ENCODE measurements around the gene ST13. TPM values are rescaled to one million over a fixed set of nuclear protein-coding genes. Genes with fewer than 3 reads are reported as not detected.
A peak's percentile ranks its signal among the peaks of the same experiment; 100 is the strongest.

Gene ST13
- polyA plus RNA-seq: 10 to 100 TPM; 29.3 to 96.9 TPM

DNA sequence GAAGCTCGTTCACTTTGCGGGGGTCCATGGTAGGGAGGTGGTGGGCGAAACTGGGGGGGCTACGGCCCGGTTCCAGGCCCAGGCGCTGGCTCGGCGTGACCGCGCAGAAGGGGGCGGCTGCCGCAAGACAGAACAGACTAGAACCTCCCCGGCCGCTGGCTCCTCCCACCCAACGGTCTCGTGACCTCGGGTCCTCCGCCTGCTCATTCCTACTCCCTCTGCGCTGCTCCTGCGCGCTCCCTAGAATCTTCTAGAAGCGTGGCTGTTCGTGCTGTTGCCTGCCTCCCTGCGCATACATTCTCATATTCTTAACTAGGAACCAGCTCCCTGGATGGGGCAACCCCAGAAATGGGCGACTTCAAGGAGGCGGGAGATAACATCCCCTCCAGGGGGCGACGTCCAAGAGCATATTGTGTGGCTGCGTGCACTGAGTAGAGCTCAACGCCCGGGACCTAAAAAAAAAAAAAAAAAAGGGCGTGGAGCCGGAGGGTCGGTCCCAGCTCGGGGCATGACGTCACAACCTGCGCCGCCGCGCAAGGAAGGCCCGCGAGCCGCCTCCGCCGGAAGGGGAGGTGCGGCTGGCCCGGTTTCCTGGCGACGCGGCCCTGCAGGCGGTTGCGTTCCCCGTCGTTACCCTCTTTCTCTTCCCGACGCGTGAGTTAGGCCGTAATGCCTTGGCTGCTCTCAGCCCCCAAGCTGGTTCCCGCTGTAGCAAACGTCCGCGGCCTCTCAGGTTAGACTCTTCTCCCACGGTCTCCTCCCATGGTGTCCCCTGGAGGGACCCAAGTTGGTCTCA is at the start of gene ST13, which contains the start of gene XPNPEP3:
ST13 (minus strand) TSS at position 127 of the 796 bp plus-strand sequence; CDS start at position 28, 99 bp downstream.
XPNPEP3 (plus strand) TSS at position 636 of the 796 bp plus-strand sequence; CDS start at position 670, 34 bp downstream.
- Histone ChIP-seq H3K27me3 (ENCODE audit: control insufficient read depth in 1 of 2, insufficient read depth in 2 of 2, low read length in 2 of 2) (no peaks in the 10 kb centered on the region), H3K9me3 (ENCODE audit: control insufficient read depth in 2 of 2, insufficient read depth in 1 of 2, low read depth in 1 of 2, low read length in 1 of 2) (no peaks in the 10 kb centered on the region), H3K36me3 (ENCODE audit: control insufficient read depth in 2 of 2, insufficient read depth in 2 of 2, low read length in 1 of 2) (no peaks in the 10 kb centered on the region), H3K4me3 (ENCODE audit: low read depth in 1 of 2, low read length in 2 of 2) (peak within 1 kb of the TSS; percentile 82 to 99), H3K4me1 (ENCODE audit: control insufficient read depth in 2 of 2, insufficient read depth in 2 of 2, low read length in 1 of 2) (peaks cover 0 to 3% of the 10 kb centered on the region in 2 donors), H3K27ac (ENCODE audit: low read depth in 2 of 2, low read length in 1 of 2) (peak within 1 kb of the TSS; percentile 96 to 97)
- WGBS, 2 donors: 0 to 1% methylated on average over 52 to 63 of the region's 63 CpGs

DNA sequence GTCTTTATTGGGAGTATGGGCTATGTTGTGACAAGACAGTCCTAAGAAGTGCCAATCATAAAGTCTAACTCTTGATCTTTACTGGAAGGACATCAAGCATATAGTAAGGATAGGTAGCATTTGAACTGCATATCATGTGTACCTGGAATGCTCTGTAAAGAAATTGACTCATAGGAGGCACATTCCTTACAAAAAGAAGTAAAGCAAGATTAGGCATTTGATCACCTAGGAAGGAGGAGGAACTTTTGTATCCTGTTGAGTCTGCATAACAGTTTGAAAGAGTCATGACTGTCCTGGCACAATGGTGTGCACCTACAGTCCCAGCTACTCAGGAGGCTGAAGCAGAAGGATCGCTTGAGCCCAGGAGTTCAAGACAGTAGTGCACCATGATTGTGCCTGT is 47.7 kb upstream of the ST13 start:
- Histone ChIP-seq H3K4me3 (ENCODE audit: low read depth in 1 of 2, low read length in 2 of 2) (no peak overlapping the region), H3K27ac (ENCODE audit: low read depth in 2 of 2, low read length in 1 of 2) (no peak overlapping the region), H3K4me1 (ENCODE audit: control insufficient read depth in 2 of 2, insufficient read depth in 2 of 2, low read length in 1 of 2) (no peaks in the 10 kb centered on the region), H3K9me3 (ENCODE audit: control insufficient read depth in 2 of 2, insufficient read depth in 1 of 2, low read depth in 1 of 2, low read length in 1 of 2) (no peaks in the 10 kb centered on the region), H3K36me3 (ENCODE audit: control insufficient read depth in 2 of 2, insufficient read depth in 2 of 2, low read length in 1 of 2) (no peaks in the 10 kb centered on the region), H3K27me3 (ENCODE audit: control insufficient read depth in 1 of 2, insufficient read depth in 2 of 2, low read length in 2 of 2) (no peaks in the 10 kb centered on the region)
- 94 to 96% methylated on average over 1 of the region's 1 CpG for WGBS, 2 donors

DNA sequence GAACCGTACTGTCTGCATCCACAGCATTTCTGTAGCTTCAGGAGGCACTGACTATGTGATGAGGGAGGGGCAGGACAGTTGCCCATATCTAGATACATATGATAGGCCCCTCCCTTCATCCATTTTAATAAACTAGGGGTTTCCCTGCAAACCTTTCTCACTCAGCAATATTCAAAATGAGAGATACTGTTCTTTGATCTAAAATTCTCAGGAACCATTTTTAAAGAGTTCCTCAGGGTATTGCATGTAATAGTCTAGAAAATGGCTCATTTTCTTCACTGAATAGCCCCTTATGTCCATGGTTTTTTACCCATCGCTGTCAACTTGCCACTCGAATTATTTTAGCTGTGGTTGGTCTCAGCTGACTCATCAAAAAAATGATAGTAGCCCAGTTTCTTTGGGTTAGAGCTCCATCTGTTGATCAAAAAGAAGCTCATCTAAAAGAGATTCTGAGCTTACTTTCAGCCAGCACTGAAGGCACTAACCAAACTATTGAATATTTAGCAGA is 42.5 kb upstream of the ST13 start:
- Histone ChIP-seq H3K36me3 (ENCODE audit: control insufficient read depth in 2 of 2, insufficient read depth in 2 of 2, low read length in 1 of 2) (no peaks in the 10 kb centered on the region), H3K27me3 (ENCODE audit: control insufficient read depth in 1 of 2, insufficient read depth in 2 of 2, low read length in 2 of 2) (no peaks in the 10 kb centered on the region), H3K9me3 (ENCODE audit: control insufficient read depth in 2 of 2, insufficient read depth in 1 of 2, low read depth in 1 of 2, low read length in 1 of 2) (no peaks in the 10 kb centered on the region), H3K27ac (ENCODE audit: low read depth in 2 of 2, low read length in 1 of 2) (no peak overlapping the region), H3K4me3 (ENCODE audit: low read depth in 1 of 2, low read length in 2 of 2) (no peak overlapping the region), H3K4me1 (ENCODE audit: control insufficient read depth in 2 of 2, insufficient read depth in 2 of 2, low read length in 1 of 2) (no peaks in the 10 kb centered on the region)
- WGBS, 2 donors: 38 to 39% methylated on average over 3 of the region's 3 CpGs

DNA sequence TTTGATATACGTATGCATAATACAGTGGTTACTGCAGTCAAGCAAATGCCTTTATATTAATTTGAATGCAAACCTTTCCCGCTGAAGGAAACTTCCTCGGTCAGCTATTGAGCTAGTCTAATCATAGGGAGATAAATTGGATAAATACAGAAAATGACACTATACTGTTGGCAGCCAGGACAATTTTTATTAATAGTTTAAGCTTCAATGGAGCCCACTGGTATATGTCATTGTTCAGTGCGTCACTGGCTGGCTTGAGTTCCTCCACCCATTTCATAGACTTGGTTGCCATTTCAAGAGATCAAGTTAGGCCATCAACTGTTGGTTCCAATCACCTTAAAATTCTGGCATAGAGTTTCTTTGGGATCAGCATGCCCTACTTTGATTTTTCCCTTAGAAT is 38.0 kb upstream of the ST13 start:
- Histone ChIP-seq H3K4me1 (ENCODE audit: control insufficient read depth in 2 of 2, insufficient read depth in 2 of 2, low read length in 1 of 2) (no peaks in the 10 kb centered on the region), H3K36me3 (ENCODE audit: control insufficient read depth in 2 of 2, insufficient read depth in 2 of 2, low read length in 1 of 2) (no peaks in the 10 kb centered on the region), H3K27ac (ENCODE audit: low read depth in 2 of 2, low read length in 1 of 2) (no peak overlapping the region), H3K4me3 (ENCODE audit: low read depth in 1 of 2, low read length in 2 of 2) (no peak overlapping the region), H3K9me3 (ENCODE audit: control insufficient read depth in 2 of 2, insufficient read depth in 1 of 2, low read depth in 1 of 2, low read length in 1 of 2) (no peaks in the 10 kb centered on the region), H3K27me3 (ENCODE audit: control insufficient read depth in 1 of 2, insufficient read depth in 2 of 2, low read length in 2 of 2) (no peaks in the 10 kb centered on the region)
- WGBS, 2 donors: 91 to 92% methylated on average over 4 of the region's 4 CpGs

DNA sequence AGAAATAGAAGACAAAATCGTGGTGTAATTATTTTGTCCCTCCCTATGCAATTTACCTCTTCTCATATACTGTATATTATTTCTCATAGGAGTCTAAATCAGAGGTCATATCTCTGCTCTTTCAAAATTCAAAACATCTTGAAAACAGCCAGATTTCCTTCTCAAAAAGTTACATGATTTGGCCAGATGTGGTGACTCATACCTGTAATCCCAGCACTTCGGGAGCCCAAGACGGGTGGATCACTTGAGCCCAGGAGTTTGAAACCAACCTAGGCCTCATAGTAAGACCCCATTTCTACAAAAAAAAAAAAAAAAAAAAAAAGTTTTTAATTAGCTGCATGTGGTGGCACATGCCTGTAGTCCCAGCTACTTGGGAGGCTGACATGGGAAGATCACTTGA is 34.4 kb upstream of the ST13 start:
- WGBS, 2 donors: 72 to 81% methylated on average over 3 of the region's 3 CpGs
- Histone ChIP-seq H3K4me1 (ENCODE audit: control insufficient read depth in 2 of 2, insufficient read depth in 2 of 2, low read length in 1 of 2) (no peaks in the 10 kb centered on the region), H3K36me3 (ENCODE audit: control insufficient read depth in 2 of 2, insufficient read depth in 2 of 2, low read length in 1 of 2) (peaks cover 0 to 6% of the 10 kb centered on the region in 2 donors)

DNA sequence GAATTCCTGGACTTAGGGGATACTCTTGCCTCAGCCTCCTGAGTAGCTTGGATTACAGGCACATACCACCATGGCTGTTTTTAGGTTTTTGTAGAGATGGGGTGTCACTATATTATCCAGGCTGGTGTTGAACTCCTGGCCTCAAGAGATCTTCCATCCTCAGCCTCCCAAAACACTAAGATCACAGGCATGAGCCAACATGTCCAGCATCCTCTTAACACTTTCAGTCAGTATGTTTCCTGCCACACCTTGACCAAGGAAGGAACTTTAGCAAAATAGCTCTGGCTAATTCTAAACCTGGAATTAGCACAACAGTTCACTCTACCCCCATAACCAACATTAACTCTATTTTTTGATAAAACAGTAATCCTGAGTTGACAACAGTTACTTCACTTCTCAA is 32.7 kb upstream of the ST13 start:
- Histone ChIP-seq H3K36me3 (ENCODE audit: control insufficient read depth in 2 of 2, insufficient read depth in 2 of 2, low read length in 1 of 2) (peaks cover 0 to 6% of the 10 kb centered on the region in 2 donors), H3K27me3 (ENCODE audit: control insufficient read depth in 1 of 2, insufficient read depth in 2 of 2, low read length in 2 of 2) (no peaks in the 10 kb centered on the region)

More for the DNA sequence above, 34.4 kb upstream of the ST13 start:
- Histone ChIP-seq H3K27me3 (ENCODE audit: control insufficient read depth in 1 of 2, insufficient read depth in 2 of 2, low read length in 2 of 2) (no peaks in the 10 kb centered on the region), H3K9me3 (ENCODE audit: control insufficient read depth in 2 of 2, insufficient read depth in 1 of 2, low read depth in 1 of 2, low read length in 1 of 2) (no peaks in the 10 kb centered on the region), H3K27ac (ENCODE audit: low read depth in 2 of 2, low read length in 1 of 2) (no peak overlapping the region), H3K4me3 (ENCODE audit: low read depth in 1 of 2, low read length in 2 of 2) (no peak overlapping the region)

DNA sequence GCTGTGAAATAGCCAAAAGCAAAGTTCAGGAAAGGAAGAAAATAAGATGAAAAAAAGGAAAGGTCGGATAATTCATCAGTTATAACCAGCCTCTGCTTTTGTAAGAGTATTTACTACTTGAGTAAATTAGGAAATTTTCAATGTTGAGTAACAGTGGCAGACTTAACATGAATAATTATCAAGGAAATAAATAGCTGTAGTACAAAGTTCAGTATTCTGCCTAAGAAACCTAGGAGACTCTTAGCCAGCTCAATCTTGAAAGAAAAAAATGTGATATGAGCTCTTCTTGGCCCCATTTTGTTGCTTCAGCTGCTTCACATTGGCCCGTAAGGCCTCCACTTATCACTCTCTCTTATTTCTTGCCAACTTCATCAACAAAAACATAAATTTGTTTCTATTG is 22.5 kb upstream of the ST13 start:
- Histone ChIP-seq H3K4me3 (ENCODE audit: low read depth in 1 of 2, low read length in 2 of 2) (no peak overlapping the region), H3K36me3 (ENCODE audit: control insufficient read depth in 2 of 2, insufficient read depth in 2 of 2, low read length in 1 of 2) (peaks cover 3 to 9% of the 10 kb centered on the region in 2 donors), H3K27me3 (ENCODE audit: control insufficient read depth in 1 of 2, insufficient read depth in 2 of 2, low read length in 2 of 2) (no peaks in the 10 kb centered on the region), H3K27ac (ENCODE audit: low read depth in 2 of 2, low read length in 1 of 2) (no peak overlapping the region), H3K4me1 (ENCODE audit: control insufficient read depth in 2 of 2, insufficient read depth in 2 of 2, low read length in 1 of 2) (no peaks in the 10 kb centered on the region), H3K9me3 (ENCODE audit: control insufficient read depth in 2 of 2, insufficient read depth in 1 of 2, low read depth in 1 of 2, low read length in 1 of 2) (no peaks in the 10 kb centered on the region)
- 84 to 94% methylated on average over 2 of the region's 2 CpGs for WGBS, 2 donors

More for the DNA sequence above, 32.7 kb upstream of the ST13 start:
- no peak overlapping the region for H3K4me3 ChIP-seq (ENCODE audit: low read depth in 1 of 2, low read length in 2 of 2)
- no peaks in the 10 kb centered on the region for H3K4me1 ChIP-seq (ENCODE audit: control insufficient read depth in 2 of 2, insufficient read depth in 2 of 2, low read length in 1 of 2)
- H3K27ac ChIP-seq (ENCODE audit: low read depth in 2 of 2, low read length in 1 of 2): no peak overlapping the region
- no peaks in the 10 kb centered on the region for H3K9me3 ChIP-seq (ENCODE audit: control insufficient read depth in 2 of 2, insufficient read depth in 1 of 2, low read depth in 1 of 2, low read length in 1 of 2)

DNA sequence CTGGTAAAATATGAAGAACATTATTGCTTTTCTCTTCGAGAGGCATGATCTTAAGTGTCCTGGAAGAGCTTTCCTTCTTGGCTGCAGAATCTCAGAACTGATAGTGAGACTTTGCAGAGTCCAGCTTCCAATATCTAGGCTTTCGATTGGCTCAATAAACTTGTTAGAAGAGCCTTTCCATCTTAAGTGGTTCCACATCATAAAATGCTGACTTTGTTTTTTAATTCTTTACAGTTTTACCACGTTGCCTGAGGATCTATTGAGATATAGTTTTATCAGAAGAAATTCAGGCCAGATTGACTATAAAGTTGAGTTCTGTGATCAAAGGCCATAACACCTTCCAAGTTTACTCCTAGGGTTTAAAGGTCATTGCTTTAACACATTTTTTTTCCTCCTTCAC is 21.0 kb upstream of the ST13 start:
- 60 to 74% methylated on average over 3 of the region's 3 CpGs for WGBS, 2 donors
- no peaks in the 10 kb centered on the region for H3K9me3 ChIP-seq (ENCODE audit: control insufficient read depth in 2 of 2, insufficient read depth in 1 of 2, low read depth in 1 of 2, low read length in 1 of 2)
- H3K27ac ChIP-seq (ENCODE audit: low read depth in 2 of 2, low read length in 1 of 2): no peak overlapping the region
- H3K27me3 ChIP-seq (ENCODE audit: control insufficient read depth in 1 of 2, insufficient read depth in 2 of 2, low read length in 2 of 2): no peaks in the 10 kb centered on the region
- peaks cover 5 to 9% of the 10 kb centered on the region in 2 donors for H3K36me3 ChIP-seq (ENCODE audit: control insufficient read depth in 2 of 2, insufficient read depth in 2 of 2, low read length in 1 of 2)
- H3K4me3 ChIP-seq (ENCODE audit: low read depth in 1 of 2, low read length in 2 of 2): no peak overlapping the region
- H3K4me1 ChIP-seq (ENCODE audit: control insufficient read depth in 2 of 2, insufficient read depth in 2 of 2, low read length in 1 of 2): no peaks in the 10 kb centered on the region

DNA sequence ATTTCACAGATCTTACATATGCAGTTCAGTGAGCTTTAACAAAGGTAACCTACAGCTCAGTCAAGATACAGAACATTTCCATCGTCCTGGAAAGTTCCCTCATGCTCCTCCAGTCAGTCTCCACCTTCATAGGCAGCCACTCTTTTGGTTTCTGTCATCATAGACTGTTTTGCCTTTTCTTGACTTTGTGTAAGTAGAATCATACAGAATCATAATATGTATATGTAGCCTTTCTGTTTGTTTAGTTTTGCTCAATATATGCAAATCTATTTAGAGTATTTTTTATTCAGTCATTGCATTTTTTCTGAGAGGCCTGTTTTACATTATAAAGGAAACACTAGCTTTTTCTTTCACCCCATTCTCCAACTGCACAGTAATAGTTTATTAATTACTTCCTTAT is 20.5 kb upstream of the ST13 start:
- Histone ChIP-seq H3K27ac (ENCODE audit: low read depth in 2 of 2, low read length in 1 of 2) (no peak overlapping the region), H3K9me3 (ENCODE audit: control insufficient read depth in 2 of 2, insufficient read depth in 1 of 2, low read depth in 1 of 2, low read length in 1 of 2) (no peaks in the 10 kb centered on the region), H3K4me1 (ENCODE audit: control insufficient read depth in 2 of 2, insufficient read depth in 2 of 2, low read length in 1 of 2) (no peaks in the 10 kb centered on the region), H3K27me3 (ENCODE audit: control insufficient read depth in 1 of 2, insufficient read depth in 2 of 2, low read length in 2 of 2) (no peaks in the 10 kb centered on the region), H3K36me3 (ENCODE audit: control insufficient read depth in 2 of 2, insufficient read depth in 2 of 2, low read length in 1 of 2) (peaks cover 4 to 5% of the 10 kb centered on the region in 2 donors), H3K4me3 (ENCODE audit: low read depth in 1 of 2, low read length in 2 of 2) (no peak overlapping the region)
- 53 to 72% methylated on average over 1 of the region's 1 CpG for WGBS, 2 donors

DNA sequence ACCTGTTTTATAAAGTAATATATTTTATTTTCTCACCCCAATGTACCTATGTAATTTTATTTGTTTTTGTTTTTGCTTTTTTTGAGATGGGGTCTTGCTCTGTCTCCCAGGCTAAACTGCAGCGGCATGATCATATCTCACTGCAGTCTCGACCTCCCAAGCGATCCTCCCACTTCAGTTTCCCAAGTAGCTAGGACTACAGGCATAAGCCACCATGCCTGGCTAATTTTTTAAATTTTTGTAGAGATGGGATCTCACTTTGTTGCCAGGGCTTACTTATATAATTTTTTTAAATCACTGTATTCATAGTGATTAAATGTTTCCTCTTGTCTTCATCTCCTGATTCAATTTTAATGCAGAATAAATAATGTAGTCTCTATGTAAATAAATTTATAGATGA is 18.7 kb upstream of the ST13 start:
- Histone ChIP-seq H3K27me3 (ENCODE audit: control insufficient read depth in 1 of 2, insufficient read depth in 2 of 2, low read length in 2 of 2) (no peaks in the 10 kb centered on the region), H3K9me3 (ENCODE audit: control insufficient read depth in 2 of 2, insufficient read depth in 1 of 2, low read depth in 1 of 2, low read length in 1 of 2) (no peaks in the 10 kb centered on the region), H3K36me3 (ENCODE audit: control insufficient read depth in 2 of 2, insufficient read depth in 2 of 2, low read length in 1 of 2) (peaks cover 2 to 3% of the 10 kb centered on the region in 2 donors), H3K4me1 (ENCODE audit: control insufficient read depth in 2 of 2, insufficient read depth in 2 of 2, low read length in 1 of 2) (no peaks in the 10 kb centered on the region), H3K4me3 (ENCODE audit: low read depth in 1 of 2, low read length in 2 of 2) (no peak overlapping the region), H3K27ac (ENCODE audit: low read depth in 2 of 2, low read length in 1 of 2) (no peak overlapping the region)
- 83 to 98% methylated on average over 3 of the region's 3 CpGs for WGBS, 2 donors
